Erythroblast (primary cell): Measurements from ENCODE around the gene MUSK.
"Not testable (repeated sequence)": the region's sequence is repeated elsewhere in the genome, so short reads cannot be mapped to it uniquely, and the experiment has no call there.

Source experiments
- DNase-seq, 2 experiments: peaks; one replicate each; lab custom pipeline; 2025; lab: John Stamatoyannopoulos, UW
- GATA1 ChIP-seq: IDR thresholded peaks from 2 replicates; pipeline ENCODE4 v1.6.1; 2011; ENCODE audit warnings: low read depth, mild to moderate bottlenecking, control low read depth, low read length, moderate library complexity
- POLR2A ChIP-seq: IDR thresholded peaks from 2 replicates; pipeline ENCODE4 v1.6.1; 2011; ENCODE audit warnings: mild to moderate bottlenecking, low read length

The MUSK gene

GRCh38 chr9:110758201-110758600 lies 89.6 kb downstream of the MUSK start:
- no peak for TF ChIP-seq POLR2A
- no peak for TF ChIP-seq GATA1
- no peak for DNase-seq

- TF ChIP-seq GATA1 (no peak), POLR2A (no peak)
- no peak for DNase-seq
These were observed 94.2 kb downstream of the MUSK start for GRCh38 chr9:110762783-110763182.

GRCh38 chr9:110763568-110763967 lies 95.0 kb downstream of the MUSK start:
- TF ChIP-seq GATA1 (no peak), POLR2A (no peak)
- no peak for DNase-seq

- TF ChIP-seq POLR2A: no peak
- DNase-seq: no peak
These were observed 95.4 kb downstream of the MUSK start for GRCh38 chr9:110764006-110764405.

GRCh38 chr9:110765926-110766325 lies 97.3 kb downstream of the MUSK start:
- no peak for DNase-seq
- TF ChIP-seq POLR2A (no peak), GATA1 (no peak)

GRCh38 chr9:110767559-110768063 lies 99.0 kb downstream of the MUSK start:
- DNase-seq: peak in 1 of 2 experiments; percentile 7
- TF ChIP-seq GATA1: no peak
- TF ChIP-seq POLR2A: no peak

- no peak for DNase-seq
- TF ChIP-seq GATA1: no peak
- TF ChIP-seq POLR2A: no peak
These were observed 100.3 kb downstream of the MUSK start for GRCh38 chr9:110768886-110769285.

- TF ChIP-seq POLR2A (no peak), GATA1 (no peak)
- peak; percentile 3 to 58 for DNase-seq
These were observed 101.1 kb downstream of the MUSK start for GRCh38 chr9:110769667-110770066.

GRCh38 chr9:110775724-110776123 lies 107.1 kb downstream of the MUSK start:
- TF ChIP-seq GATA1 (no peak), POLR2A (no peak)
- no peak for DNase-seq

GRCh38 chr9:110776221-110776620 lies 107.6 kb downstream of the MUSK start:
- TF ChIP-seq POLR2A: no peak
- TF ChIP-seq GATA1: no peak
- no peak for DNase-seq

- no peak for DNase-seq
- TF ChIP-seq POLR2A (no peak), GATA1 (no peak)
These were observed 108.7 kb downstream of the MUSK start for GRCh38 chr9:110777196-110777875.

GRCh38 chr9:110777876-110778215 lies 109.3 kb downstream of the MUSK start:
- DNase-seq: no peak
- TF ChIP-seq GATA1 (no peak), POLR2A (no peak)

- TF ChIP-seq GATA1: no peak
- TF ChIP-seq POLR2A: no peak
- no peak for DNase-seq
These were observed 114.1 kb downstream of the MUSK start for GRCh38 chr9:110782701-110783100.

GRCh38 chr9:110784309-110784708 lies 115.7 kb downstream of the MUSK start:
- no peak for DNase-seq
- no peak for TF ChIP-seq GATA1

GRCh38 chr9:110785166-110785565 lies 116.6 kb downstream of the MUSK start:
- TF ChIP-seq POLR2A: no peak
- TF ChIP-seq GATA1: no peak
- DNase-seq: no peak

- not testable (repeated sequence) for DNase-seq
These were observed 119.8 kb downstream of the MUSK start for GRCh38 chr9:110788396-110788795.
